GM19468 (cell line): Measurements from ENCODE around the gene DRC3.
"Not testable (repeated sequence)": the region's sequence is repeated elsewhere in the genome, so short reads cannot be mapped to it uniquely, and the experiment has no call there.

ENCODE experiments used
- ATAC-seq: cut with Tn5 transposase; IDR thresholded peaks from one replicate; pipeline ENCODE4 v1.9.1; 2021; ENCODE audit warnings: mild to moderate bottlenecking, moderate library complexity, moderate number of reproducible peaks; ENCODE audit not compliant: unreplicated experiment; ENCODE audit errors: extremely low read depth

Gene DRC3

GRCh38 chr17:17939941-17940340, 32.7 kb upstream of the DRC3 start:
- not testable (repeated sequence) for ATAC-seq

DNA sequence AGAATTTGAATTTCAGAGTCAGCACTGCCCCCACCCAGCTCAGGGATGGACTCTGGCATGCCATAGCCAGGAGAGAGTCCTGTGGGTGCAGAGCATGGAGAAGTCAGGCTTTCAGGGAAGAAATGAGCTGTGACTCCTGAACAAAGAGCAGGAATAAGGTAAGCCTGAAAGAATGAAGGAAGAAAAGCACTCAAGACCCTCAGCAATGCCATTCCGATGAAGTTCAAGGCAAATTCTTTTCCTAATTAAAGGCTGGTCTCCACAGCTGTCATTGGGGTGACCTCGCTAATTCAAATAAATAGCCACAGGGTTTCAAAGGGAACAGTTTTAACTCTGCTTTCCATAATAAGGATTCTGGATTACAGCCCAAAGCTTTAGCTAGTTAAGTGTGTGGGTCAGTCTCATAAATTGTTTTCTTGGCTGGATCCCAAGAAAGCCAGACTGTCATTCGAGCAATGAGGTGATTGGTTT, 32.2 kb upstream of the DRC3 start:
- ATAC-seq, result no peak

- no peak for ATAC-seq
These were observed 31.6 kb upstream of the DRC3 start for GRCh38 chr17:17941015-17941414.

DNA sequence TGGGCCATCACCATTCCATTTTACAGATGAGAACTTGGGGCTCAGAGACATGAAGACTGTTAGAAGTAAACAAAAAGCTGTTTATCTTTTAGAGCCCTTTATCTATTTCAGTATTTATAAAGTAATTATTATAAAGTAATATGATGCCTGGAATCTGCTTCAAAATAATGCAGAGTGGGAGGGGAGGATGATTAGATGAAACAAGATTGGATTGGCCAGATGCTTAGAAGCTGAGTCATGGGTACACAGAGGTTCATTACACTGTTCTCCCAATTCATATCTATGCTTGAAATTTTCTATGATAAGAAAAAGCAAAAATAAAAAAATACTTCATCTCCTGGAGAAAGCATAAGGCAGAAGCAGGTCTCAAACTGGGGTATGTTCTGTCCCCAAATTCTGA, 29.8 kb upstream of the DRC3 start:
- no peak for ATAC-seq

DNA sequence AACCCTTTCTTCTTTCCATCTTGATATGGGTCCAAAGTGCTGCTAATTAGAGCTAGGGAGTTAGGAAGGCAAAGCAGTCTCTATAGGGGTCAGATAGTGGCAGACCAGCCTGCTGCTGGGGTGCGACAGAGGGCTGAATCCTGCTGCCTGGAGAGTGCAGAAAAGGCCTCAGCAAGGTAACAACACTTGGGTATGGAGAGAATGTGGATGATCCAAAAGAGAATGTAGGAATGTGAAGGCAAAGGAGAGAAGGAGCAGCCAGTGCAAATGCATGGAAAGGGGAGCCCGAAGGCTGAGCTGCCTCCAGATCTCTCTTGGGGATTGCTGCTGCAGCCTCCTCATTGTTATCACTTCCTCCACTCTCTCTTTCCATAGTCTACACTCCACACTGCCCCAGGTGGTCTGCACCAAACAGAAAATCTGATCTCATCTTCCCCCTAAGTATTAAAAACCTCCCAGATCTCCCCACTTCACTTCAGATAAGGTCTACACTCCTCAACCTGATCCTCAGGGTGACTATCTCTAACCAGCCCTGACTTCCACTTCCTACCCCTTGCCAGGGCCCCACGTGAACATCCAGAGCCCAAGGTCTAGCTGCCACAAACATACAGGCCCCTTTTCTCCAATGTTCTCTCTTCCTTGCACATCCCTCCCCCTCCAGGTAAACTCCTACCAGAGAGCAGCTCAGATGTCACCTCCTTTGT, 29.2 kb upstream of the DRC3 start:
- ATAC-seq, result no peak

- ATAC-seq, result no peak
These were observed 28.4 kb upstream of the DRC3 start for GRCh38 chr17:17944242-17944641.

- no peak for ATAC-seq
These were observed 27.9 kb upstream of the DRC3 start for GRCh38 chr17:17944743-17945142.

- ATAC-seq, result no peak
These were observed 26.6 kb upstream of the DRC3 start for GRCh38 chr17:17946093-17946492.

- no peak for ATAC-seq
These were observed 25.4 kb upstream of the DRC3 start for GRCh38 chr17:17947309-17947708.

DNA sequence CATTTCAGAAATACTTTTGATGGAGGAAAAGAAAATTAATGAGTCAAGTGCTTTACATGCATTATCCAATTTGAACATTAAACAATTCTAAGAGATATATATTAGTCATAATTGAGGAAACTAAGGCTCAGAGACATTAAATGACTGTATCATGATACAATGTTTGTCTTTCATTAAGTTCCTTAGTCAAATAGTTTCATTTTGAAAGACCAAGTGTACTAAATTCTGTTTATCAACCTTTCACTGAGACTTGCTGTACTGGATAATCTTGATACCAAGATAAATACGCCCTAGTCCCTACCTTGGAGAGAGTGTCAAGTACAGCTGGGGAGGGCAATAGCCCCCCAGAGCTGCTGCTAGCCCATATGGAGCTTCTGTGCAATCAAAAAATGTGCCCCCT, 24.7 kb upstream of the DRC3 start:
- no peak for ATAC-seq

DNA sequence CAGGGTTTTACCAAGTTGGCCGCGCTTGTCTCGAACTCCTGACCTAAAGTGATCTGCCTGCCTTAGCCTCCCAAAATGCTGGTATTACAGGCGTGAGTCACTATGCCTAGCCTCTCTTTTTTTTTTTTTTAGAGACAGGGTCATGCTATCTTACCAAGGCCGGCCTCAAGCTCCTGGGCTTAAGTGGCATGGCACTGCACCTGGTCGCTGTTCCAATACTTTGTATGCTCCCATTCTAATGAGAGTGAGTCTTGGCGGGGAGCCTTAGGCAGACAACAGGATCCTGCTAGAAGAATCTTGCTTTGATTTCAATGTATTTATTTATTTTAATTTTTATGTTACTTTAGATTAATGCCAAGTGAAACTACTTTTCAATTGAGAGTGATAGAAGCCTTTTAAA, 22.3 kb upstream of the DRC3 start:
- ATAC-seq, result no peak

DNA sequence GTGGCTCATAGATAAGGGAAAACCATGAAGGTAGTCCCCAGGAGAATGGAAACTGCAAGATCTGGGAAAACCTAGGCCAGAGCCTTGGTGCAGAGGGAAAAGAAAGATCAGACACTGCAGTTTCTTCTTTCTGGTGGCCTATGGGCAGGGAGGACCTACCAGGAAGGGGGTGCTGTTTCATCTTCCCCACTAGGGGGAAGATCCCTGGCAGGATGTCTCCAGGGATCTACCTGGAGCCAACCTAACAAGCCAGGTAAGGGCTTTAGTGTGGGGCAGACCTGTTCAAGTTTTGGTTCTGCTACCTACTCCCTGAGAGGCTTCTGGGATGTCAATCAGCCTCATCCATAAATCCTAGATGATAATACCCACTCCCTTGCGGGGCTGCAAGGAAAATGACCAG, 21.9 kb upstream of the DRC3 start:
- no peak for ATAC-seq

DNA sequence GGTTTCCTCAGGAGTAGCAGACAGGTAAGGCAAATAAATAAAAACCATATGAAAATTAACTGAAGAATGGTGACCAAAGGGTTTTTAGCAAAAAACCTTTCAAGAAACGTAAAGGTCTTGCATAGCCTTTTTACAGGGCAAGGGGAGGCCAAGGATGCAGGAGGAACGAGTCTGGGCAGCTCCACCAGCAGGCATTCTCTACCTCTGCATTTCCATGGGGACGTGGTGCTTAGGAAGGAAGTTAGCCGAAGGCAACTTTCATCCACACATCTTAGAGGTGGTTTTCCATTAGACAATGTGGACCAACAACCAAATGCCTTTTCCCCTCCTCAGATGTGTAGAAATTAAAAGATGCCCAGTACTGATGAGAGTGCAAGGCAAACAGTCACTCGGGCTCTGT, 21.1 kb upstream of the DRC3 start:
- no peak for ATAC-seq

GRCh38 chr17:17952691-17953090, 20.0 kb upstream of the DRC3 start:
- ATAC-seq, result no peak

DNA sequence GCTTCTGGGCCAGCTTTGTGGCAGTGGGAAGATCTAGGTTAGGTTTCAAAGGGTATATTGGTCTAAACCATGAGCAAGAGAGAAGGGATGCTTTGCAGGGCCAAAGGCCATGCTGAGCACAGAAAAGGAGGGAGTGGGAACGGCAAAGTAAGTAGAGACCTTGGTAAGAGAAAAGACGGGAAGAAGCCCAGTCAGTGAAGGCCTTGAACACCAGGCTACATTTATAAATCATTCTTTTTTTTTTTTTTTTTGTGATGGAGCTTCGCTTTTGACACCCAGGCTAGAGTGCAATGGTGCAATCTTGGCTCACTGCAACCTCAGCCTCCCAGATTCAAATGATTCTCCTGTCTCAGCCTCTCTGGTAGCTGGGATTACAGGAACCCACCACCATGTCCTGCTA, 18.6 kb upstream of the DRC3 start:
- ATAC-seq, result no peak

GRCh38 chr17:17955790-17956341, 16.8 kb upstream of the DRC3 start:
- not testable (repeated sequence) for ATAC-seq

DNA sequence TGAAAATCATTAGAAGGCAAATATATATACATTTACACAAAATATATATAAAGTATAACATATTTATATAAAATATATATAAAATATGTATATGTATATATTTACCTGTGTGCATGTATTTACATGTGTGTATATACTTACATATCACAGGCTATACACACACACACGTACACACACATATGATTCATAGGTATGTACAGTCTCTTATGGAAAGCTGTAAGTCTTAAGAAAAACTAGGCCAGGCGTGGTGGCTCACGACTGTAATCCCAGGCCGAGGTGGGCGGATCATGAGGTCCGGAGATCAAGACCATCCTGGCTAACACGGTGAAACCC, 15.1 kb upstream of the DRC3 start:
- ATAC-seq, result no peak

- no peak for ATAC-seq
These were observed 13.7 kb upstream of the DRC3 start for GRCh38 chr17:17958982-17959381.

- no peak for ATAC-seq
These were observed 12.9 kb upstream of the DRC3 start for GRCh38 chr17:17959520-17960361.

GRCh38 chr17:17960500-17961030, 12.1 kb upstream of the DRC3 start:
- ATAC-seq, result no peak

DNA sequence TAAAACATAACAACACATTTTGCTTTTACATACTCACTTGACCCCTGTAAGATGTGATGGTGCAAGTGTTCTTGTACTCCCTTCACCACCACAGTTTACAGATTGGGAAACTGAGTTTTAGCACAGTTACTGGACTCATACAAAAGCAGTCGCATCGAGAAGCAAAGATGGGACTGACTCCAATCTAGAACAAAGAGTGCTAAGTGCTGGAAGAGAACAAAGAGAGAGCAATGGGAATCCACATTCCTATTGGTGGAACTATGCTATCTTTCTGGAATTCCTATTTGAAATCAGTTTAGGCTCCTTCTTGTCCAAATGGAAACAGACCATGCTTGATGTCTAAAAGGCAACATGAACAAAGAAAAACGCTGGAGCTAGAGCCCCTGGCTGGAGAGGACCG, 9.6 kb upstream of the DRC3 start:
- ATAC-seq, result no peak
